OCI-LY3 (cell line): ENCODE data around the gene COL11A2.

ENCODE experiments used
- CTCF ChIP-seq: fragments of 200-600, 300-600 bp; sonication (generic); IDR thresholded peaks from 2 replicates; pipeline ENCODE4 v1.5.1; 2014; ENCODE audit warnings: antibody characterized with exemption, low read length, low read depth
- EZH2phosphoT487 ChIP-seq: fragments of 200-600 bp; shearing (Covaris generic); IDR thresholded peaks from 2 replicates; pipeline ENCODE4 v1.6.1; 2018; ENCODE audit warnings: antibody characterized with exemption, mixed run types, low read depth

GRCh38 chr6:33175436-33176069 is 16.7 kb downstream of the COL11A2 start:
- TF ChIP-seq CTCF (no peak), EZH2phosphoT487 (no peak)
